HepG2 (cell line): Measurements from ENCODE around the gene GALR2. TPM values are rescaled to one million over a fixed set of nuclear protein-coding genes. Genes with fewer than 3 reads are reported as not detected.

Experiments used
- CENPX ChIP-seq: sonication (generic); formaldehyde crosslinking; IDR thresholded peaks from 2 replicates; pipeline ENCODE4 v1.9.0; 2021; ENCODE audit warnings: mild to moderate bottlenecking, missing genetic modification reagents, moderate library complexity
- HNRNPUL1 ChIP-seq: fragments of 200-400 bp; formaldehyde crosslinking; IDR thresholded peaks from 2 replicates; pipeline ENCODE4 v1.6.1; 2017; ENCODE audit warnings: low read depth, mild to moderate bottlenecking, low read length, moderate library complexity
- MYNN ChIP-seq: sonication (generic); formaldehyde crosslinking; IDR thresholded peaks from 2 replicates; pipeline ENCODE4 v1.4.0; 2020; ENCODE audit warnings: mild to moderate bottlenecking, low read depth, missing genetic modification reagents
- NFYB ChIP-seq: sonication (generic); formaldehyde crosslinking; IDR thresholded peaks from 2 replicates; pipeline ENCODE4 v1.4.0; 2020; ENCODE audit warnings: missing genetic modification reagents
- RELA ChIP-seq: sonication (generic); formaldehyde crosslinking; IDR thresholded peaks from 2 replicates; pipeline ENCODE4 v1.4.0; 2020; ENCODE audit warnings: missing genetic modification reagents
- SNAI1 ChIP-seq: sonication (generic); formaldehyde crosslinking; IDR thresholded peaks from 2 replicates; pipeline ENCODE4 v1.5.0; 2020; ENCODE audit warnings: mild to moderate bottlenecking, missing genetic modification reagents, borderline replicate concordance
- ZNF235 ChIP-seq: sonication (generic); formaldehyde crosslinking; IDR thresholded peaks from 2 replicates; pipeline ENCODE4 v1.8.1; 2023; ENCODE audit warnings: mild to moderate bottlenecking, missing genetic modification reagents, borderline replicate concordance
- ZNF563 ChIP-seq: sonication (generic); formaldehyde crosslinking; IDR thresholded peaks from 2 replicates; pipeline ENCODE4 v1.8.0; 2022; ENCODE audit warnings: mild to moderate bottlenecking, moderate library complexity, missing genetic modification reagents
- ZNF598 ChIP-seq: sonication (generic); formaldehyde crosslinking; IDR thresholded peaks from 2 replicates; pipeline ENCODE4 v1.5.1; 2020; ENCODE audit warnings: mild to moderate bottlenecking, missing genetic modification reagents, borderline replicate concordance
- ZNF746 ChIP-seq: sonication (generic); formaldehyde crosslinking; IDR thresholded peaks from 2 replicates; pipeline ENCODE4 v1.8.0; 2022; ENCODE audit warnings: mild to moderate bottlenecking, missing genetic modification reagents
- ZNF879 ChIP-seq: sonication (generic); formaldehyde crosslinking; IDR thresholded peaks from 2 replicates; pipeline ENCODE4 v1.8.1; 2023; ENCODE audit warnings: missing genetic modification reagents
- polyA plus RNA-seq, 8 experiments: library from polyadenylated mRNA; depleted of rRNA in 3 of 8; stranded (reverse) in 7 of 8; unstranded in 1 of 8; fragments of >200 nt; fragmentation: Illumina TruSeq in 4 of 8; extraction: Trizol in 4 of 8; gene quantifications; 2 replicates each; pipeline versions ENCODE4 v1.2.1 to v1.2.3, GENCODE V29; 2011 to 2016; ENCODE audit warnings: low read depth in 4 of 8, missing spikeins in 1 of 8, mixed read lengths in 1 of 8; ENCODE audit not compliant: insufficient read depth in 1 of 8
- total RNA-seq, 5 experiments: library from RNA; depleted of rRNA; stranded (reverse); fragments of >200 nt; fragmentation: Illumina TruSeq; extraction: Trizol; gene quantifications; 2 replicates each; pipeline ENCODE4 v1.2.3, GENCODE V29; 2016; ENCODE audit warnings: low read depth in 1 of 5
- TF ChIP-seq, protein P1 (sequence below): sonication (generic); formaldehyde crosslinking; IDR thresholded peaks from 2 replicates; pipeline ENCODE4 v1.8.0; 2022; ENCODE audit warnings: mild to moderate bottlenecking, missing genetic modification reagents, borderline replicate concordance
- TF ChIP-seq, protein P2 (sequence below): sonication (generic); formaldehyde crosslinking; IDR thresholded peaks from 2 replicates; pipeline ENCODE4 v1.9.0; 2022; ENCODE audit warnings: missing genetic modification reagents, mild to moderate bottlenecking, borderline replicate concordance
- TF ChIP-seq, protein P3 (sequence below): sonication (generic); formaldehyde crosslinking; IDR thresholded peaks from 2 replicates; pipeline ENCODE4 v1.4.0; 2020; ENCODE audit warnings: mild to moderate bottlenecking, missing genetic modification reagents
- TF ChIP-seq, protein P4 (sequence below): IDR thresholded peaks from 2 replicates; pipeline ENCODE4 v1.6.1; 2016; ENCODE audit warnings: mild to moderate bottlenecking, missing biosample characterization, missing genetic modification reagents
- TF ChIP-seq, protein P5 (sequence below): IDR thresholded peaks from 2 replicates; pipeline ENCODE4 v1.6.1; 2012; ENCODE audit warnings: low read depth, low read length, improper control_type of control experiment
- TF ChIP-seq, protein P6 (sequence below): sonication (generic); formaldehyde crosslinking; IDR thresholded peaks from 2 replicates; pipeline ENCODE4 v1.4.0; 2020; ENCODE audit warnings: missing genetic modification reagents, borderline replicate concordance
- TF ChIP-seq, protein P7 (sequence below): sonication (generic); formaldehyde crosslinking; IDR thresholded peaks from 2 replicates; pipeline ENCODE4 v1.8.0; 2023; ENCODE audit warnings: mild to moderate bottlenecking, missing genetic modification reagents

GALR2 gene
- total and polyA plus RNA-seq, 2 of the 13 experiments (the other 11 are each of a cell fraction or from before 2014, with no cell fraction given): 0.48 to 0.58 TPM

DNA sequence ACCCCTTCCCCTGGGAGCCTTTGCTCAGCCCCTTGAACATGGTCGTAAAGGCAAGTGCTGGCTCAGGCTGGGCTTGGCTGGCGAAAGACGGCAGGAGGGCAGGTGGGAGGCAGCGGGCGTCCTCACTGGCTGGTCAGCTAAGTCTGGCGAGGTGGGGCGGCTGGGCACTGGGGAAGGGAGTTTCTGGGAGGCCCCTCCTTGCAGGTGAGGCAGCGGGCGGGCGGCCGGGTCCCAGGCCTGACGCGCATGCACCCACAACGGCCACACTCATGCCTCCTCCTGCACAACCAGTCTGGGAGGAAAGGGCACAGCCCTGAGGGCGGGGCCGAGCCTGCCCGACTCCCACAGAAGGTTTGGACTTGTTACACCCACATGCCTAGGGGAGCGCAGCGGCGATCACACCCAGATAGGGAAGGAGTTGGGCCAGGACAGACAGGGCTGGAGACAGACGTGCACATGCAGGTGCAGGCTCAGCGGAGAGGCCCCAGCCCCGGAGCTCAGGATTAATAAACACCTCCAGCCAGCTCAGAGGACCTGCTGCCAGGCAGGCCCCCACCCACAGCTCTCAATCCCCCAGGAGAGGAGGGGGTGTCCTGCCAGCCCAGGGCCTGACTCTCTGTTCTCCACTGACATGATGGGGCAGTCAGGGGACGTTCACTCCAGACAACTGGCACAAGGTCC, 47.3 kb upstream of the GALR2 start, which contains the start of gene EVPL (continued):
- TF ChIP-seq, protein P1, sequence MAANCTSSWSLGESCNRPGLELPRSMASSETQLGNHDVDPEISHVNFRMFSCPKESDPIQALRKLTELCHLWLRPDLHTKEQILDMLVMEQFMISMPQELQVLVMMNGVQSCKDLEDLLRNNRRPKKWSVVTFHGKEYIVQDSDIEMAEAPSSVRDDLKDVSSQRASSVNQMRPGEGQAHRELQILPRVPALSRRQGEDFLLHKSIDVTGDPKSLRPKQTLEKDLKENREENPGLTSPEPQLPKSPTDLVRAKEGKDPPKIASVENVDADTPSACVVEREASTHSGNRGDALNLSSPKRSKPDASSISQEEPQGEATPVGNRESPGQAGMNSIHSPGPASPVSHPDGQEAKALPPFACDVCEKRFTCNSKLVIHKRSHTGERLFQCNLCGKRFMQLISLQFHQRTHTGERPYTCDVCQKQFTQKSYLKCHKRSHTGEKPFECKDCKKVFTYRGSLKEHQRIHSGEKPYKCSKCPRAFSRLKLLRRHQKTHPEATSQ (CRISPR knock-in tag): peak; percentile 78
- no peak for TF ChIP-seq MYNN (CRISPR knock-in tag)
- TF ChIP-seq CENPX (CRISPR knock-in tag): no peak
- TF ChIP-seq SNAI1 (CRISPR knock-in tag): no peak
- TF ChIP-seq ZNF563: peak; percentile 82; the same call in 1 of the 2 replicates
- no peak for TF ChIP-seq ZNF235 (CRISPR knock-in tag)
- TF ChIP-seq, protein P2, sequence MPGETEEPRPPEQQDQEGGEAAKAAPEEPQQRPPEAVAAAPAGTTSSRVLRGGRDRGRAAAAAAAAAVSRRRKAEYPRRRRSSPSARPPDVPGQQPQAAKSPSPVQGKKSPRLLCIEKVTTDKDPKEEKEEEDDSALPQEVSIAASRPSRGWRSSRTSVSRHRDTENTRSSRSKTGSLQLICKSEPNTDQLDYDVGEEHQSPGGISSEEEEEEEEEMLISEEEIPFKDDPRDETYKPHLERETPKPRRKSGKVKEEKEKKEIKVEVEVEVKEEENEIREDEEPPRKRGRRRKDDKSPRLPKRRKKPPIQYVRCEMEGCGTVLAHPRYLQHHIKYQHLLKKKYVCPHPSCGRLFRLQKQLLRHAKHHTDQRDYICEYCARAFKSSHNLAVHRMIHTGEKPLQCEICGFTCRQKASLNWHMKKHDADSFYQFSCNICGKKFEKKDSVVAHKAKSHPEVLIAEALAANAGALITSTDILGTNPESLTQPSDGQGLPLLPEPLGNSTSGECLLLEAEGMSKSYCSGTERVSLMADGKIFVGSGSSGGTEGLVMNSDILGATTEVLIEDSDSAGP (CRISPR knock-in tag): peak; percentile 83
- TF ChIP-seq, protein P3, sequence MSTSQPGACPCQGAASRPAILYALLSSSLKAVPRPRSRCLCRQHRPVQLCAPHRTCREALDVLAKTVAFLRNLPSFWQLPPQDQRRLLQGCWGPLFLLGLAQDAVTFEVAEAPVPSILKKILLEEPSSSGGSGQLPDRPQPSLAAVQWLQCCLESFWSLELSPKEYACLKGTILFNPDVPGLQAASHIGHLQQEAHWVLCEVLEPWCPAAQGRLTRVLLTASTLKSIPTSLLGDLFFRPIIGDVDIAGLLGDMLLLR (CRISPR knock-in tag): peak; percentile 27; the same call in 1 of the 2 replicates
- TF ChIP-seq, protein P4, sequence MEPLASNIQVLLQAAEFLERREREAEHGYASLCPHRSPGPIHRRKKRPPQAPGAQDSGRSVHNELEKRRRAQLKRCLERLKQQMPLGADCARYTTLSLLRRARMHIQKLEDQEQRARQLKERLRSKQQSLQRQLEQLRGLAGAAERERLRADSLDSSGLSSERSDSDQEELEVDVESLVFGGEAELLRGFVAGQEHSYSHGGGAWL (CRISPR knock-in tag): peak; percentile 58; the same call in 1 of the 2 replicates
- TF ChIP-seq HNRNPUL1: no peak
- peak; percentile 59; the same call in 1 of the 2 replicates for TF ChIP-seq RELA (CRISPR knock-in tag)
- TF ChIP-seq, protein P5, sequence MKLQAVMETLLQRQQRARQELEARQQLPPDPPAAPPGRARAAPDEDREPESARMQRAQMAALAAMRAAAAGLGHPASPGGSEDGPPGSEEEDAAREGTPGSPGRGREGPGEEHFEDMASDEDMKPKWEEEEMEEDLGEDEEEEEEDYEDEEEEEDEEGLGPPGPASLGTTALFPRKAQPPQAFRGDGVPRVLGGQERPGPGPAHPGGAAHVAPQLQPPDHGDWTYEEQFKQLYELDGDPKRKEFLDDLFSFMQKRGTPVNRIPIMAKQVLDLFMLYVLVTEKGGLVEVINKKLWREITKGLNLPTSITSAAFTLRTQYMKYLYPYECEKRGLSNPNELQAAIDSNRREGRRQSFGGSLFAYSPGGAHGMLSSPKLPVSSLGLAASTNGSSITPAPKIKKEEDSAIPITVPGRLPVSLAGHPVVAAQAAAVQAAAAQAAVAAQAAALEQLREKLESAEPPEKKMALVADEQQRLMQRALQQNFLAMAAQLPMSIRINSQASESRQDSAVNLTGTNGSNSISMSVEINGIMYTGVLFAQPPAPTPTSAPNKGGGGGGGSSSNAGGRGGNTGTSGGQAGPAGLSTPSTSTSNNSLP: no peak
- TF ChIP-seq ZNF879: no peak
- no peak for TF ChIP-seq ZNF746 (CRISPR knock-in tag)
- TF ChIP-seq ZNF598 (CRISPR knock-in tag): no peak; the same call in 1 of the 2 replicates
- no peak; the same call in 1 of the 2 replicates for TF ChIP-seq NFYB (CRISPR knock-in tag)
- TF ChIP-seq, protein P6, sequence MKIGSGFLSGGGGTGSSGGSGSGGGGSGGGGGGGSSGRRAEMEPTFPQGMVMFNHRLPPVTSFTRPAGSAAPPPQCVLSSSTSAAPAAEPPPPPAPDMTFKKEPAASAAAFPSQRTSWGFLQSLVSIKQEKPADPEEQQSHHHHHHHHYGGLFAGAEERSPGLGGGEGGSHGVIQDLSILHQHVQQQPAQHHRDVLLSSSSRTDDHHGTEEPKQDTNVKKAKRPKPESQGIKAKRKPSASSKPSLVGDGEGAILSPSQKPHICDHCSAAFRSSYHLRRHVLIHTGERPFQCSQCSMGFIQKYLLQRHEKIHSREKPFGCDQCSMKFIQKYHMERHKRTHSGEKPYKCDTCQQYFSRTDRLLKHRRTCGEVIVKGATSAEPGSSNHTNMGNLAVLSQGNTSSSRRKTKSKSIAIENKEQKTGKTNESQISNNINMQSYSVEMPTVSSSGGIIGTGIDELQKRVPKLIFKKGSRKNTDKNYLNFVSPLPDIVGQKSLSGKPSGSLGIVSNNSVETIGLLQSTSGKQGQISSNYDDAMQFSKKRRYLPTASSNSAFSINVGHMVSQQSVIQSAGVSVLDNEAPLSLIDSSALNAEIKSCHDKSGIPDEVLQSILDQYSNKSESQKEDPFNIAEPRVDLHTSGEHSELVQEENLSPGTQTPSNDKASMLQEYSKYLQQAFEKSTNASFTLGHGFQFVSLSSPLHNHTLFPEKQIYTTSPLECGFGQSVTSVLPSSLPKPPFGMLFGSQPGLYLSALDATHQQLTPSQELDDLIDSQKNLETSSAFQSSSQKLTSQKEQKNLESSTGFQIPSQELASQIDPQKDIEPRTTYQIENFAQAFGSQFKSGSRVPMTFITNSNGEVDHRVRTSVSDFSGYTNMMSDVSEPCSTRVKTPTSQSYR (CRISPR knock-in tag): 0 out of 2 replicates have a peak, but pooled peaks have one; percentile 44
- TF ChIP-seq, protein P7, sequence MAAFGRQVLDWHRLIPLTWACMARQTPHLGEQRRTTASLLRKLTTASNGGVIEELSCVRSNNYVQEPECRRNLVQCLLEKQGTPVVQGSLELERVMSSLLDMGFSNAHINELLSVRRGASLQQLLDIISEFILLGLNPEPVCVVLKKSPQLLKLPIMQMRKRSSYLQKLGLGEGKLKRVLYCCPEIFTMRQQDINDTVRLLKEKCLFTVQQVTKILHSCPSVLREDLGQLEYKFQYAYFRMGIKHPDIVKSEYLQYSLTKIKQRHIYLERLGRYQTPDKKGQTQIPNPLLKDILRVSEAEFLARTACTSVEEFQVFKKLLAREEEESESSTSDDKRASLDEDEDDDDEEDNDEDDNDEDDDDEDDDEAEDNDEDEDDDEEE: no peak
